CD1c-positive myeloid dendritic cell (primary cell): ENCODE measurements around the gene POLR3C.

ENCODE experiments used
- DNase-seq: peaks from one replicate; pipeline ENCODE4 v3.0.0-alpha.2; 2016; ENCODE audit errors: extremely low spot score

Gene POLR3C

DNA sequence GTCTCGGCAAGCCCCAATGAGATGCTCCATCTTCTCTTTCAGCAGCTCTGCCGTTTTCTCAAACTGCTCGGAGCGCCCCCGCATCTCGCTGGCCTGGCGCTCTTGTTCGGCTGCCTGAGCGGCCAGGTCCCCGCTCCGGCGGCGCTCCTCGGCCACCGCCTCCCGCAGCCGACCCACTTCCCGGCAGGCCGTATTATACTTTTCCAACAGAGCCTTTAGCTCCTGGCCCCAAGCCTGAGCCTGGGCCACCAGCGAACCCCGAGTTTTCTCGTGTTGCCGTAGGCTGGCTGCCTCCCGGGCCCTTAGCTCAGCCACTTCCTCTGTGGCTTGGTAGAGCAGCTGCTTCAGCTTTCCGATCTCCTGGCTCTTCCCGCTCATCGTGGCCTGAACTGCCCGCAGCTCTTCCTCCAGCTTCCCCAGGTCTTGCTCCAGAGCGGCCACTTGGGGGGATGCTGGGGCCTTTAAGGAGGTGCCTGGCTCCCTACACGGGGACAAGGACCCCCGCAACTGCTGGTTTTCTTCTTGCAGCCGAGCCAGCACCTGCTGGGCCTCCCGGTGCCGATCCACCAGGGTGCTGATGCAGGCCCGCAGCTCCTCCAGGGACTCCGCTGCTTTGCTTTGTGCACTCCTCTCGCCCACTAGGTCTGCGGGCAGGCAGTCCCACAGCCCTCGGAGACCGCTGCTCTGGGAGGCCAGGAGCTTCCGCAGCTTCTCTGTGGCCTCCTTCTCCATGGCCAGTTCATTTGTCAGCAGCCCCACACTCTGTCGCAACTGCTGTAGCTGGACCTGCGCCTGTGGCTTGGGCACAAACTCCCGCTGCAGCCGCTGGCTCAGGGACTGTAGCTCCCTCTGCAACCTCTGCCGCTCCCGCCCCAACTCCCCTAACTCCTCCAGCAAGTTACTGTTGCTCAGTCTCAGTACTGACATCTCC lies 48.3 kb downstream of the POLR3C start:
- peak; percentile 63 for DNase-seq

DNA sequence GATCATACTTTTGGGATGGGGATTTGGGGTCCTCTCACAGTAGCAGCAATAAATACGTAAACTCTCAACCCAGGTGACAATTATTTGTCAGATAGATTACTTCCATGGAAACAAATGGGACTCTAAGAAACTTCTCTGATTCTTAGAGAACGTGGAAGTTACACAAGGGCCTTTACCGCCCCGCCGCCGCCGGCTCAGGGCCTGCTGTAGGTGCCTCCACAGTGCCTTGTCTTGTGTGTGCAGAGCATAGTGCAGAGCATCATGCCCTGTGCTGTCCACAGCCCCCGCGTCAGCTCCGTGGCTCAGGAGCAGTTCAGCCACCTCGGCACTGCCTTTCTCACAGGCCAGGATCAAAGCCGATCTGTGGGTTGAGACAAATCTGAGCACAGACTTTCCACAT lies 50.6 kb downstream of the POLR3C start:
- no peak for DNase-seq

DNA sequence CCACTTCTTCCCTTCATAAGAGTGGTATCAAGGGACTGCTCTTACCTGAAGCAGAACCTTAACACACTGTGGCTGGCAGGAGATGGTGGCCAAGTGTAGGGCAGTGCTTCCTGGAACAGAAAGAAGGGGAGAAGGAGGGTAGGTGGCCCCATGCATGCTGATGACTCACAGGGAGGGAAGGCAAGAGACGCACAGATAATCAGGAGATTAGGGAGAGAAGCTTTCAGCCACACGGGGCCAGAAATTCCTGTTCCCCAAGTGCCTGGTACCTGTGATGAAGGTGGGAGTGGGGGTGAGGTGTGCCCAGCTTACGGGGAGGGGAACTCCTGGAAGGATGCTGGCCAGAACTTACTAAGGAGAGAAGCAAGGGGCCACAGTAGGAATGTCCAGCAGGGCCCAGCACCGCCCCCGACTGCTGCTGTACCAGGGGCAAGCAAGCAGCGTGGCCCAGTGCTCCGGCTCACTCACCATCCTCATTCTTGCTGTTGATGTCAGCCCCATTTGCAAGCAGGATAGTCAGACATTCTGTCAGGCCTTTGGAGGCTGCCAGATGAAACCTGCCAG lies 54.0 kb downstream of the POLR3C start:
- no peak for DNase-seq

DNA sequence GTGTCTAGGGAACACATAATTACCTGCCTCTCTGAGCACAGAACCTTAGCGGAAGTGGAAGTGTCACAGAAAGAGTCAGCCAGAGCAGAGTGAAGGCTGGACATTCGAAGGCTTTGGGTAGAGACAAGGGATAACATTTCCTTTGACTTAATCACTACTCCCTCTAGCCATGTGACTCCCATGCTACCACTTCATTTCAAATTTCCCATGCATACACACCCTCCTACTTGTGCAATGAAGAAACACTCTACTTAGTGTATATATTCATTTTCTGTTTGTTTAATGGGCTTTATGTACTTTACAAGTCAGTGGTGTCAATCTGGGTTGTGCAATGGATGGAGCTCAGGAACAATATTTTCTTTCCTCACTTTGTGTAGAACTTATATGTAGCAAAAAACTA lies 54.7 kb downstream of the POLR3C start:
- no peak for DNase-seq

DNA sequence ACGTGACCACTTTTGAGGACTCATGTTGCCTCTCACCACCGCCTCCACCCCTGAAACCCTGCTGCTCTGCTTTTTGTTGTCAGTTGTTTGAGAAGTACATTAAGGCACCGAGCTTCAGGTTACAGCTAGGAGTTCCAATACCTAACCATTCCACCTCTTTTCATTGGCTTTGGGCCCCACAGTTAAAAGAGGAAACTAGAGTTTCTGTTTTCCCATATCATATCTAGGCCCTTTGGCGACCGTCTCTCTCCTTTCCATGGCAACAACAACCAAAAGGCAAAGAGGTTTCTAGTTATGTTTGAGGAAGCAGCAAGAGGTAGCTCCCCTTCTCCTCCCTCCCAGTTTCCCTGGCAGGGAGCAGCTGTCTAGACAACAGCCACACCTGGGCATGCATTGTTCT lies 55.8 kb downstream of the POLR3C start:
- DNase-seq: no peak

DNA sequence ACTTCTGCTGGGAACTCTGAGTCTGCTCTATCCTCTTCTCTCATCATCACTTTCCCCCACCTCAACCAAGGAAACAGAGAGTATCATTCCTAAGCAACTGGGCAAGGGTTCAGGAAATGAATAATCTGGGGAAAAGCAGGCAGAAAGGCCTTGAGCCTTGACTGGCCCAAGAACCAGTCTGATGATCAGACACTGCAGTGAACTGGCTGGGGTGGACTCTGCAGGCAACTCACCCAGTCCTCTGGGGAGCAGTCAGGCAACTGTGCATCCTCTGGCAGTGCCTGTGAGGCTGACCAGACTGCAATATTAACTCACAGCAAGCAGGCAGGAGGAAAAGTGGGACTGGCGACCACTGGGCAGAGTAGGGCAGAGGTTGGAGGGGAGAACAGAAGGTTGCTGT lies 60.7 kb downstream of the POLR3C start:
- no peak for DNase-seq

DNA sequence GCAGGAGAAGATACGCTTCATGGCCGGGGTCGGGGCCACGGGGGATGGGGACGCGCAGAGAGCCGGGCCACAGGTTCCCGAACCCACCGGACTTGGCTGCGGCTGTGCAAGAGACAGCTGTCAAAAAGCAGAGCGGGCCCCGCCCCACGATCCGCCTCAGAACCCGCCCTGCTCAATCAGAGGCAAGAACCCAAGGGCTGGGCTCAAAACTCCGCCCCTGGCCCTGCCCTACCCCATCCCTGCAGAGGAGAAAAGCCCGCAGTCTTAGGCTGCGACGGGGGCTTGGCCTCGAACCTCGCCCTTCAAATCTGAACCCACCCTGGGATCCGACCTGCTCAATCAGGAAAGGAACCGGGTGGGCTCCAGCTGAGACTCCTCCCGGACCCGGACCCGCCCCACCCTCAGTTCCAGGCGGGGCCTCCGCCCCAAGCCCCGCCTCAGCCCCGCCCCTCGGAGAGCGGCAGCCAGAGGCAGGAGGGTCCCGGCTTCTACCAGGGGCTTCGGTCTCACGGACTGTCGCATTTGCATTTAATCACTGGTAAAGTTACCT lies 61.8 kb downstream of the POLR3C start, which contains the start of gene ANKRD35:
Gene ANKRD35 (minus strand): TSS at position 129 of the 550 bp plus-strand sequence. CDS start 108 bp downstream, at position 21.
- peak; percentile 87 for DNase-seq

DNA sequence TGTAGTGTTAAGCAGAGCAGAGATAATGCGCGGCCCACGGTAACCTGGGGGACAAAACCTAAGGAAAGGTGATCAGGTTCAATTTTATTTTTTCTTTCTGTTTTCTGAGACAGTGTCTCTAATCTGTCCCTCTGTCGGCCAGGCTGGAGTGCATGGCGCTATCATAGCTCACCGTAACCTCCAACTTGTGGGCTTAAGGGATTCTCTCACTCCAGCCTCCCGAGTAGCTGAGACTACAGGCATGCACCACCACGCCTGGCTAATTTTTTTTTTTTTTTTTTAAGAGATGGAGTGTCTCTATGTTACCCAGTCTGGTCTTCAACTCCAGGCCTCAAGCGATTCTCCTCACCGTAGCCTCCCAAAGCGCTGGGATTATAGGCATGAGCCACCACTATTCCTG lies 62.4 kb downstream of the POLR3C start:
- DNase-seq: no peak

DNA sequence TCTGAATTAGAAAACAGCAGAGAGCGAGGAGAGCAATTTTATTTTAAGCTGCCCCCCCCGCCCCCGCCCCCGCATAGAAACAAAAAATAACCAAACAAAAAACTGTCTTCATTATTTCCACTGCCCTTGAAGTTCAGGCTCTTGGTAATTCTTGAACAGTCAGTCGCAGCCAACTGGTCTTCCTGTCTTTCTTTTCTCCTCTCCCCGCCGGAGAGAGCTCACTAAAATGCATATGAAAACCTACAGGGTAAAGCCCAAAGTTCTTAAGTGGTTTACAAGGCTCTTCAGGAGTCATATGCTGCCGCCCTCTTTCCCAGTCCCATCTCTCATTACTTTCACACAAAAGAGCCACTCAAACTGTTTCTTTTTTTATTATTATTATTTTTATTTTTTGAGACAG lies 62.8 kb downstream of the POLR3C start:
- no peak for DNase-seq

DNA sequence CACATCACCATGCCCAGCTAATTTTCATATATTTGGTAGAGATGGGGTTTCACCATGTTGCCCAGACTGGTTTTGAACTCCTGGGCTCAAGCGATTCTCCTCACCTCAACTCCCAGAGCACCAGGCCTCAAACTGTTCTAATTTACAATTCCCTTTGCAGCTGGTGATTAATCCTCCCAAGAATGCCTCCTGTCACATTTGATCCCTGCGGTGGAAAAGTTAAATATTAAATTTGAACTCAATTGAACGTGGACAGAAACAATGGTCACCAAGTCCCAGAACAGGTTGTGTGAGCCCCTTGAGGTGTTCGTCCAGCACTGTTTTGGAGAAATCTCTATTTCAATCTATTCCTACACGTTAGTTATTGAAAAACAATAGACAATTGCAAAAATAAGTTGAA lies 63.6 kb downstream of the POLR3C start:
- DNase-seq: no peak

DNA sequence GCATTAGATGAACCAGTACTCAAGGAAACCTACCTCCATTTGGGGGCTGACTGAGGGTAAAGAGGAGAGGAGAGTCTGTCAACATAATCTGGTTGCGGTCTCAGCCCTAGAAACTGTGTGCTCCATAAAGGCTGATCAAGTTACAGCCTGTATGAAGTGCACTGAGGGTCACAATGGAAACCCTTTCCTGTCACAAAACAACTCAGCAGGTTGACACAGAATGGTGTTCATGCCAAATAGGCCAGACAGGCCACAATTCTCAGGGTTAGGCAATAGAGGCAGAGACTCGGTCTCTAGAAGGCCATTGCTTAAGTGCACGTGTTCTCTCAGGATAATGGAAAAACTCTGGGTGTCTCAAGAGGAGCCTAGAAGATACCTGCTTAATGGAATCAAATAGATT lies 65.7 kb downstream of the POLR3C start:
- no peak for DNase-seq

DNA sequence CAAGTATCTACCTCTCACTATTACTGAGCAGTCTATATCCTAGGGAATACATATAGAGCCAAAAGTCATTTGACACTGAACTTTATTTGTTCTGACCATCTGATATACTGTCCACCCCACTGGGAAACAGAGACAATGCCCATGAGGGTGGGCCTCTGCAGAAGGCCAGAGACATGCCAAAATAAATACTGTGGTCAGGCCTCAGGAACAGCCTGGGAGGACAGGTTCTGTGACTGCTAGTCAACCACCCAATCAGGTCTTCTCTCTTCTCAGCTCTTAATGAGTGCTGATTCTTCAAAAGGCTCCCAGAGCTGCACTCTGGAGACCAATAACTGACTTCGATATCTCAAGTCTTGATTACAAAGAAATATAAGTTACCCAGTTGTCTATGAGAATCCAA lies 67.1 kb downstream of the POLR3C start:
- no peak for DNase-seq

DNA sequence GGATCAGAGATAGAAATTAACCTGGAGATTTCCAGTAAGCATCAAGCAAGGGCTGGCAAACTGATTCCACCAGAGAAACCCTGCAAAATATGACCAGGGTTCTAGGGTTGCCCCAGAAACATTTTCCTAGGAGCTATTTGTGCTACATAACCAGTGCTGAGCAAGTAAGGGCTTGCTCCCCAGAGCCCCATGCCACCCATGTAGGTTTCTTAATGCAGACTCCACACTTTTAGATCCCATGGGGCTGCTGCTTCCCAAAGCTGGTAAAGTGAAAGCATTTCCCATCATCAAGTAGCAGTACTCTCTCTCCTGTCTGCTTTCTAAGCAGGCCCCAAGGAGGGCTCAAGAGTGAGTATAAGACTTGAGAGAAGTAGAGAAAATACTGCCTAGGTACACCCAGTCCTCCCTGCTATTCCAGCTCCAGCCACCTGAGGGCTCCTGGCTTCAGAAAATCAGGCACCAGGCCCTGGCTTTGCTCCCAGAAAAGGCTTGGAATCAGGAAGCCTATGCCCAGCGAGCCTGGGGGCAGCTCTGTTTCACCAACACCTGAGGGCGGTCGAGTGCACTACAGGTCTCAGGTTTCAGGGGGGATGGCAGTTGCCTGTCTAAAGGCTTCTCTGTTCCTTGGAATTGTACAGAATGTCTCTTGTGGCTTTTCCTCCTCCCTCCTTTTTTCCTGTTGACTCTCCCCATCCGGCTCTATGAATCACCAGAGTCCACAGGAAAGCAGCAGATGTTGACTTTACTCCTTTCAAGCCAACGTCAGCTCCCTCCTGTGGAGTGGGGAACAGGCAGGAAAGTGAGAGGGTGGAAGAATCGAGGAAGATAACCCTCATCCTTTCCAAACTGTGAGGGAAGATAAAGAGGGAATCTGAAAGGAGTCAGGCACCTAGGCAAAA lies 67.8 kb downstream of the POLR3C start:
- DNase-seq: peak; percentile 74

DNA sequence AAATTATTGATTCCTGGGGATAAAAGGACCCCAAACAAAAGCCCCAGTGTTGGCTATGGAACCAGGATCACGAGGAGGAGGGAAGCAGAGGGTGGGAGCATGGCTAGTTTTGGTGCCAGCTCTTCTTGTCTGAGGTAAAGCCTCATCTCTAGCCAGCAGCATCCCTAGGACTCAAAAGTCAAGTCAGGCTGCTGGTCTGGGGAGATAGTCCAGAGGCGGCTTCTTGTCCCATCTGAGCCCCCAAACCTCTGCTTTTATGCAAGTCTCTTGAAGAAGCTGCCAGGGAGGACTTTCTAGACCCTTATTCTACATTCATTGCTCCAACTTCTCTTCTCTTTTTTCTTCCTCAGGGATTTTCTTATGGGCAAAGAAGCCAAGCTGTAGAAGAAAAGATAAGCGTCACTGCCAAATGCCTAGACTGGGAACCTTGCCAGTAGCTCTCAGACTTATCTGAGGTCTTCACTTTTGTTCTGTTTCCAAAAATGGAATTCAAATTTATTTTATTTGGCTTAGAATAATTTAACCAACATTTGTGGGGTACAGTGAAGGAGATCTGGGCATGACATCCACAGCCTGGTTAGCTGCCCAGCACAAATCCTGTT lies 68.6 kb downstream of the POLR3C start:
- no peak for DNase-seq

DNA sequence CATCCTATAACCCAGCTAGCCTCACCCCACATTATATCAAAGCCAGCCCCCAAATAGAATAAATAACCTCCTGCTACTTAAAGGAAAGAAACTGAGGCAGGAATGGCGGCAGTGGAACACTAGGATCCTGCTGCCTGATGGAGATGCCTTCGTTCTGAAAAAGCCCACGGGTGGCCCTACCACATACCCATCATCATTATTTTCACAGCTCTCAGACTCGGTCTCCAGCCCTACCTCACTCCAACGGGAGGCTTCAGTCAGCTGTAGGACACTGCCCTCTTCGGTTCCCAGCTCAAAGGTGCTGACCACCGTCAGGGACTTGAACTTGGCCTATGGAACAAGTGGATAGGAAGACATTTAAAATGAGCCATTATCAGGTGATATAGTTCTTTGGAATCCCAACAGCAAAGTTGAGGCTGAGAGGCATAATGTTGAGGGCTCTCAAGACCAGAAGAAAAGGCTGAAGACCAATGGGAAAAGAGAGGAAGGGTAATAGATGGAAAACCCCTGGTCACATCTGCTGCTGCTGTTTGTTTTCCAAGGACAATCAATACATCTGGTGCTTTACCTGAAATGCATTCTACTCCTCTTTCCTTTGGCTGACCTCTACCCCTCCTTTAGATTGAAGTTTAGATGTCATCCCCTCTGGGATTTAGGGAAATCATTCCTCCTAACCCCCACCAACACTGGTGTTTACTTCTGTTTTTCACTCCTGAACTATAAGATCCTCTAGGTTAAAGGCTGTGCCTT lies 69.5 kb downstream of the POLR3C start:
- no peak for DNase-seq
